GM18498 (cell line): ENCODE data around the gene AK4.

Source experiments
- ATAC-seq: cut with Tn5 transposase; IDR thresholded peaks from one replicate; pipeline ENCODE4 v1.9.1; 2021; ENCODE audit warnings: mild to moderate bottlenecking, moderate library complexity; ENCODE audit not compliant: unreplicated experiment

The AK4 gene

GRCh38 chr1:65269612-65270011, 121.6 kb downstream of the AK4 start:
- ATAC-seq: no peak

- no peak for ATAC-seq
Observed at GRCh38 chr1:65276197-65276939, 128.4 kb downstream of the AK4 start.

- no peak for ATAC-seq
Observed at GRCh38 chr1:65277605-65278347, 129.8 kb downstream of the AK4 start.

DNA sequence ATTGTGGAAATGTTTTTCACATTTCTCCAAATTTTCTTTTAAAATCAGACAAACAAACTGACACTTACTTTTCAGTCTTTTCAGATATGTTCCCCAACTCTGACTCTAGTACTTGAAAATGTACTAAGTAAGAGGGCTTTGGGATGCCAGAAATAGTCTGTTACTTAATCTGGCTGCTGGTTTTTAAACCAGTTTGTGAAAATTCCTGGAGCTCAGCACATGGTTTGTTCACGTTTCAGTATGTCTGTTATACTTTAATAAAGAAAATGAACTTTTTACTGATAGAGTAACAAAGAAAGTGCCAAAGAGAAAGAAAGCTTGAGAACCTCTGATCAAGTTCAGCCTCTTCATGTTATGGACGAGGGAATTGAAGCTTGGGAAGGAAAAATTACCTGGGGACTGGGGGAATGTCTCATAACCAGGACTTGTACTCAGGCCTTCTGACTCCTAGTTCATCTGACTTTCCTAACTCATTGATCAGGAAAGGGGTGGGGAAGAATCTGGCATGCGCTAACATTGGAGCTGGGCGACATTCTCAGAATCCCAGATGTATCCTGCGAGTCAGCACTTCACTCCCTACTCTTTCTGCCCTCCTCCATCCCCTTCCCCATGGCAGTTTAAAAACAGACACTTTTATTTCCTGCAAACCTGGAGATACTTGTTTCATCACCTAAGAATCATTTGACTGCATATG, 130.5 kb downstream of the AK4 start:
- ATAC-seq: no peak

DNA sequence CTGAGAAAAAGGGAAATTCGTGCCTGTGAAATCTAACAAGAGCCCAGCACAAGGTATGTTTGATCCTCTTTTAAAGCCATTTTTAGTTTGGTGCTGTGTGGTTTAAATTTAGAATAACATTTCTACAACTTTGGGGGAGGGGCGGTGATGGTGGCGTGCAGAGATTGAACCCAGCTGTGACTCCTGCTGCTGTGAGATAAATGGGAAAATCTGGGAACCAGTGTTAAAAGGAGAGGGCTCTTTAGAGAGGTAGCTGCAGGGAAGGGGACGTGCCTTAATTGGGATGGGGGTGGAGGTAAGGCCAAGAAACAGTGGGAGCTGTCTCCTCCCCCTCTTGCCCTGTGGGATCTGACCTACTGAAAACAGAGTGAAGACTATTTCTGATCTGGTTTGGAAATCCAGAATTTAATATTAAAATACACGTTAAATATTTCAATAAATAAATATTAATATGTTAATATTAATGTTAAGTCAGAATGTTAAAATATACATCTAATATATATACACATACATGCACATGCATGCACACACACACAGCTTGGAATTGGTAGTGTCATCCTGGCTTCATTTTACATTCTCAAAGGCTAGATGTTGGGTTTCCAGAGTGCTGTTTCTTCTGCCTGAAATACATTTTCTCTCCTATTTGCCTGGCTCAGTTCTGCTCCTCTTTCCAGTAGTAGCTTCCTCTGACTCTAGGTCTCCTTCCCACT, 131.2 kb downstream of the AK4 start:
- no peak for ATAC-seq
